Retinal pigment epithelial cell (primary cell): ENCODE results near the gene BCAS4.

Experiments used
- DNase-seq: peaks from one replicate; pipeline ENCODE4 v3.0.0-alpha.2; 2010; ENCODE audit warnings: low read depth
- H3K4me3 ChIP-seq: 2 replicates; pipeline ENCODE4 v1.5.1; 2011; ENCODE audit warnings: mild to moderate bottlenecking, low read length, control low read depth, moderate library complexity
- CTCF ChIP-seq: conservative IDR thresholded peaks from 2 replicates; pipeline ENCODE4 v1.5.1; 2011; ENCODE audit warnings: low read depth, low read length, control low read depth, inconsistent platforms

Gene BCAS4

GRCh38 chr20:50821257-50821921, 26.5 kb downstream of the BCAS4 start:
- no peak overlapping the region for H3K4me3 ChIP-seq
- no peak for DNase-seq
- TF ChIP-seq CTCF: no peak

DNA sequence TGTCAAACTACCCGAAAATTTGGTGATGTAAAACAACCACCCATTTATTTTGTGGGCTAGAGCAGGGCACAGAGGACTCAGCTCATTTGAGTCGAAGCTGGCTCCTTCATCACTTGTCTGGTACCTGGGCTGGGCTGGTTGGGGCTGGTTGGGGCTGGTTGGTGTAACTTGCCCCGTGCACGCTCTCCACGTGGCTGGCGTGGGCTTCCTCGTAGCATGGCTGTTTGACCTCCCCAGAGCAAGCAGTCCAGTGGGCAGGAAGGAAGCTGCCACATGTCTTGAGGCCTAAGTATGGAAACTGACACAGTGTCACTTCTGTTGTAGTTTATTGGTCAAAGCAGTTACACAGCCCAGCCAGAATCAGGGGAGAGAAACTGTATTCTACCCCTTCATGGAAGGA, 27.1 kb downstream of the BCAS4 start:
- H3K4me3 ChIP-seq: no peak overlapping the region
- no peak for TF ChIP-seq CTCF
- no peak for DNase-seq

- H3K4me3 ChIP-seq: no peak overlapping the region
- no peak for DNase-seq
- no peak for TF ChIP-seq CTCF
Observed at GRCh38 chr20:50823319-50823718, 28.5 kb downstream of the BCAS4 start.

DNA sequence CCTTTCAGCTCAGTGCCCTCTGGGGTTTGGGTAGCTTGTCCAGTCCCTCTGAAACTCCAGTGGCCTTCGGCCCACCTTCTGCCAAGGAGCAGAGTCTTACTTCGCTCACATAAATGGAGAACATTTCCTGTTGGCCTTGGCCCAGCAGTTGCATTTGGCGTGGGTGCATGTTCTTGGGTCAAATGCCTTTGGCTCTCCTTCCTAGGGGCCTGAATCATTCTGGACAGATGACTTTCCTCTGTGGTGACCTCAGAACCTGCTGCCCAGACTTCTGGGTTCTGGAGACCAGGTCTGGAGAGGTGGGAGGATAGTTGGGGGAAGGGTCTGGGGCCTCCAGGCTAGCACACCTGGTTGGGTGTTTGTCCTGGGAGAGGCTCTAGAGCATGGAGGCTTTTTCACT, 29.3 kb downstream of the BCAS4 start:
- H3K4me3 ChIP-seq: no peak overlapping the region
- no peak for TF ChIP-seq CTCF
- no peak for DNase-seq

GRCh38 chr20:50826121-50826520, 31.3 kb downstream of the BCAS4 start:
- no peak overlapping the region for H3K4me3 ChIP-seq
- TF ChIP-seq CTCF: no peak
- DNase-seq: no peak

- no peak overlapping the region for H3K4me3 ChIP-seq
- DNase-seq: no peak
- TF ChIP-seq CTCF: no peak
Observed at GRCh38 chr20:50828363-50829136, 33.7 kb downstream of the BCAS4 start.

- no peak for DNase-seq
- TF ChIP-seq CTCF: no peak
- H3K4me3 ChIP-seq: no peak overlapping the region
Observed at GRCh38 chr20:50831622-50832021, 36.8 kb downstream of the BCAS4 start.
